Skeletal muscle satellite cell (primary cell): ENCODE measurements around the gene RHOV. TPM values are rescaled to one million over a fixed set of nuclear protein-coding genes. Genes with fewer than 3 reads are reported as not detected.
A peak's percentile ranks its signal among the peaks of the same experiment; 100 is the strongest.

Experiments used
- H3K27me3 ChIP-seq: 2 replicates; pipeline ENCODE4 v1.7.0; 2013; ENCODE audit warnings: low read length; ENCODE audit not compliant: control insufficient read depth, insufficient read depth
- H3K36me3 ChIP-seq: 2 replicates; pipeline ENCODE4 v1.7.0; 2013; ENCODE audit warnings: mild to moderate bottlenecking, control low read depth, low read length; ENCODE audit not compliant: insufficient read depth
- H3K4me1 ChIP-seq: 2 replicates; pipeline ENCODE4 v1.7.0; 2013; ENCODE audit warnings: low read length; ENCODE audit not compliant: control insufficient read depth, insufficient read depth
- H3K4me2 ChIP-seq: 2 replicates; pipeline ENCODE4 v1.7.0; 2013; ENCODE audit warnings: mild to moderate bottlenecking, low read length
- H3K4me3 ChIP-seq: 2 replicates; pipeline ENCODE4 v1.7.0; 2013; ENCODE audit warnings: low read length
- H3K9ac ChIP-seq: 2 replicates; pipeline ENCODE4 v1.7.0; 2013; ENCODE audit warnings: mild to moderate bottlenecking, low read depth, low read length, moderate library complexity
- H3K9me3 ChIP-seq: replicated peaks from 2 replicates; pipeline ENCODE4 v1.7.0; 2013; ENCODE audit warnings: mild to moderate bottlenecking, control low read depth, low read length
- total RNA-seq: library from RNA; depleted of rRNA; stranded (reverse); fragments of >200 nt; gene quantifications from 2 replicates; pipeline ENCODE4 v1.2.3, GENCODE V29; 2012; rRNA removed

Gene RHOV
- under 0.01 TPM in 2 replicates for total RNA-seq

GRCh38 chr15:40873694-40874561, at the start of gene RHOV:
TSS of gene RHOV (minus strand) at chr15:40874234. CDS start at chr15:40874139, 95 bp downstream.
- peak within 1 kb of the TSS; percentile 35 for H3K9ac ChIP-seq
- peaks cover 41% of the 10 kb centered on the region for H3K27me3 ChIP-seq
- H3K4me3 ChIP-seq, result peak within 1 kb of the TSS; percentile 67
- no peaks in the 10 kb centered on the region for H3K36me3 ChIP-seq
- H3K4me1 ChIP-seq, result peaks cover 4% of the 10 kb centered on the region
- no peaks in the 10 kb centered on the region for H3K9me3 ChIP-seq
- H3K4me2 ChIP-seq, result peak within 1 kb of the TSS; percentile 93

GRCh38 chr15:40923551-40923950, 49.5 kb upstream of the RHOV start:
- no peaks in the 10 kb centered on the region for H3K9me3 ChIP-seq
- H3K36me3 ChIP-seq, result no peaks in the 10 kb centered on the region
- peaks cover 32% of the 10 kb centered on the region for H3K27me3 ChIP-seq
- H3K4me3 ChIP-seq, result no peak overlapping the region
- no peak overlapping the region for H3K4me2 ChIP-seq
- H3K9ac ChIP-seq, result no peak overlapping the region
- H3K4me1 ChIP-seq, result peaks cover 12% of the 10 kb centered on the region

DNA sequence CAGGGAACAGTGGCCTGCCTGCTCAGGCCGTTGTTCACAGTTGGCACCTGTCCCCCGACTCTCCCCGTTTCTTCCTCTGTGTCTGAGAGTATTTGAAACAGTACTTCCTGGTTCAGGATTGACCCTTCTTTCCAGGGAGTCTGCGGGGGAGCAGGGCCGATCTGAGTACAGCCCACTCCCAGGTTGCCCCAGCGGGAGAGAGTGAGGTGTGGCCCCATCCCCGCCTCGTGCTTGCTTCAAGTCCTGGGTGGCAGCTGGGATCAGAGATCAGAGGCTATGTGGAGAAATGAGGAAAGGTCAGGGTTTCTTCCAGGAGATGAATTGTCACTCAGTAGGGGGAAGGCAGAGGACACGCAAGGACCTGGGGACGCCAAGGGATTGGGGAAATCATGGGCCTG, 48.6 kb upstream of the RHOV start:
- peaks cover 27% of the 10 kb centered on the region for H3K27me3 ChIP-seq
- H3K9ac ChIP-seq, result no peak overlapping the region
- no peak overlapping the region for H3K4me3 ChIP-seq
- no peaks in the 10 kb centered on the region for H3K36me3 ChIP-seq
- H3K9me3 ChIP-seq, result no peaks in the 10 kb centered on the region
- peaks cover 11% of the 10 kb centered on the region for H3K4me1 ChIP-seq
- H3K4me2 ChIP-seq, result no peak overlapping the region

DNA sequence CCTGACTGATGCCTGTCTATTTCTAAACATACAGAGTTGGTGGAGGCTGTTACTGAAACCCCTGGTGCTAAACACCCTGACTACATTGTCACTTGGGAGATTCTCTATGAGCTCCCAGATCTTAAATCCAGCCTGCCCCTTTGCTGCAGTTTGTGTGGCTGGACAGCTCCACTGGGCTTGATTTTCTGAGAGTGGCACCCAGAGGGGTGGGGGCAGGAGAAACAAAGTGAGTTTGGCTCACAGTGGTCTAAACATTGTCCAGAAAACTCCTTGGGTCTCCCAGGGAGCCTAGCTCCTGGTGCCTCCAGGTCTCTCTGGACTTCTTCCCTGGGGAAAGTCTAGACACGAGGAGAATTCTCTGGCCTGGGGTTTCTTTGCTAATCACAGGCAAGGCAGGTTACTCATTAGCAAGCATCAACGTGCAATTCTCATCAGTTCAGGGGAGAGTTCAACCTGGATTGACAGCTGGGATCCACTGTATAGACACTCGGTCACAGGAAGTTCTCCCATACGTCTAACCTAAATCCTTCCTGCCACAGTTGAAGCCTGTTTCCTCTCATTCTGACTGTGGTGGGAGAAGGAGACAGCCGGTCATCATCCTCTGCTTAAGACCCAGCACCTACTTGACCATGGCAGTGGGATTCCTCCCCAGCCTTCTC, 48.0 kb upstream of the RHOV start:
- no peak overlapping the region for H3K9ac ChIP-seq
- no peaks in the 10 kb centered on the region for H3K36me3 ChIP-seq
- H3K27me3 ChIP-seq, result peaks cover 21% of the 10 kb centered on the region
- no peak overlapping the region for H3K4me2 ChIP-seq
- no peak overlapping the region for H3K4me3 ChIP-seq
- peaks cover 11% of the 10 kb centered on the region for H3K4me1 ChIP-seq
- H3K9me3 ChIP-seq, result no peaks in the 10 kb centered on the region

- Histone ChIP-seq H3K27me3 (peaks cover 5% of the 10 kb centered on the region), H3K9ac (no peak overlapping the region), H3K36me3 (no peaks in the 10 kb centered on the region), H3K4me1 (no peaks in the 10 kb centered on the region), H3K9me3 (no peaks in the 10 kb centered on the region), H3K4me3 (no peak overlapping the region), H3K4me2 (no peak overlapping the region)
Observed at GRCh38 chr15:40918799-40919392, 44.9 kb upstream of the RHOV start.

DNA sequence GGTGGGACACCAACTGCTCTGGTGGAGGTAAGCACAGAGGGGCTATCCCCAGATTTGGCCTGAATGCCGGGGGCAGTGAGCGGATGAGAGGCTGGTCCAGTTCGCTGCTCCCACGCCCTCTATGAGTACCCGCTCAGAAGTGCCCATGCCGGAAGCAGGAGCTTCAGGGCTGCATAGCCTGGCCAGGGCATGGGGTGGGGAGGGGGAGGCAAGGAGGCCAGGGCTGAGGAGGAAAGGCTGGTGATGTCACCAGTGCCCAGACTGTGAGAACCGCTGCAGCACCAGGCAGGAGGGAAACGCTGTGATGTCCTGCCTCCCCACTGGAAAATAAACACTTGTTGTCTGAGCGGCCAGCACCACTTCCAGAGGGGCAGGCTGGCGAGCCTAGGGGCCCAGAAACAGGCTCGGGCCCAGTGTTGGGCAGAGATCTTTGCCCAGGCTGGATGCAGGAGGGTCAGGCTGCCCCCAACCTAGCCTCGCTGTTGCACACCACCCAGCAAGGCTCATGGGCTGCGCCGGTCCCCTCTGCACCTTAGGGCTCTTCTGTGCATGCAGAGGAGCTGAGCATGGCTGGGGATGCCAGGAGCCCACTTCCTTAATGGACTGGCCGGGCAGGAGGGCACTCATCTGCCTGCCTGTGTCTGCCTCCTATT, 44.2 kb upstream of the RHOV start:
- Histone ChIP-seq H3K9me3 (no peaks in the 10 kb centered on the region), H3K4me1 (no peaks in the 10 kb centered on the region), H3K27me3 (peaks cover 5% of the 10 kb centered on the region), H3K4me3 (no peak overlapping the region), H3K4me2 (no peak overlapping the region), H3K9ac (no peak overlapping the region), H3K36me3 (no peaks in the 10 kb centered on the region)

- H3K27me3 ChIP-seq, result peaks cover 5% of the 10 kb centered on the region
- no peak overlapping the region for H3K9ac ChIP-seq
- no peak overlapping the region for H3K4me3 ChIP-seq
Observed at GRCh38 chr15:40917585-40917984, 43.6 kb upstream of the RHOV start.

GRCh38 chr15:40915679-40916078, 41.6 kb upstream of the RHOV start:
- H3K4me3 ChIP-seq, result no peak overlapping the region
- H3K9ac ChIP-seq, result no peak overlapping the region
- H3K27me3 ChIP-seq, result peaks cover 5% of the 10 kb centered on the region
- no peaks in the 10 kb centered on the region for H3K4me1 ChIP-seq
- H3K36me3 ChIP-seq, result no peaks in the 10 kb centered on the region
- no peaks in the 10 kb centered on the region for H3K9me3 ChIP-seq
- H3K4me2 ChIP-seq, result no peak overlapping the region

More at GRCh38 chr15:40917585-40917984, 43.6 kb upstream of the RHOV start:
- Histone ChIP-seq H3K4me1 (no peaks in the 10 kb centered on the region), H3K9me3 (no peaks in the 10 kb centered on the region), H3K36me3 (no peaks in the 10 kb centered on the region), H3K4me2 (no peak overlapping the region)

GRCh38 chr15:40915116-40915661, 41.2 kb upstream of the RHOV start:
- Histone ChIP-seq H3K9me3 (no peaks in the 10 kb centered on the region), H3K27me3 (peaks cover 5% of the 10 kb centered on the region), H3K36me3 (no peaks in the 10 kb centered on the region), H3K9ac (no peak overlapping the region), H3K4me3 (no peak overlapping the region), H3K4me2 (no peak overlapping the region), H3K4me1 (peaks cover 4% of the 10 kb centered on the region)

- peaks cover 11% of the 10 kb centered on the region for H3K4me1 ChIP-seq
- H3K36me3 ChIP-seq, result no peaks in the 10 kb centered on the region
- no peak overlapping the region for H3K9ac ChIP-seq
- peaks cover 5% of the 10 kb centered on the region for H3K27me3 ChIP-seq
- H3K4me2 ChIP-seq, result no peak overlapping the region
- no peaks in the 10 kb centered on the region for H3K9me3 ChIP-seq
- H3K4me3 ChIP-seq, result no peak overlapping the region
Observed at GRCh38 chr15:40914486-40914885, 40.5 kb upstream of the RHOV start.

- Histone ChIP-seq H3K36me3 (no peaks in the 10 kb centered on the region), H3K27me3 (peaks cover 5% of the 10 kb centered on the region), H3K4me1 (peaks cover 13% of the 10 kb centered on the region)
Observed at GRCh38 chr15:40914013-40914412, 40.0 kb upstream of the RHOV start.

More at GRCh38 chr15:40914013-40914412, 40.0 kb upstream of the RHOV start:
- Histone ChIP-seq H3K4me3 (no peak overlapping the region), H3K9me3 (no peaks in the 10 kb centered on the region), H3K9ac (no peak overlapping the region), H3K4me2 (no peak overlapping the region)
